GM12878 (cell line): ENCODE measurements around the gene WDR45B. TPM values are rescaled to one million over a fixed set of nuclear protein-coding genes. Genes with fewer than 3 reads are reported as not detected.

Experiments
- ATF2 ChIP-seq: IDR thresholded peaks from 2 replicates; pipeline ENCODE4 v1.6.1; 2012; ENCODE audit warnings: low read length, inconsistent platforms
- BCL3 ChIP-seq: IDR thresholded peaks from 2 replicates; pipeline ENCODE4 v1.6.1; 2011; ENCODE audit warnings: borderline replicate concordance, low read depth, mild to moderate bottlenecking, moderate library complexity, low read length; ENCODE audit not compliant: insufficient read depth, poor library complexity, severe bottlenecking
- CHD2 ChIP-seq: IDR thresholded peaks from 2 replicates; pipeline ENCODE4 v1.6.1; 2011; ENCODE audit warnings: low read depth, low read length, improper control_type of control experiment, borderline replicate concordance
- EZH2 ChIP-seq: IDR thresholded peaks from 2 replicates; pipeline ENCODE4 v1.6.1; 2012; ENCODE audit warnings: low read depth, mild to moderate bottlenecking, control low read depth, inconsistent platforms, low read length, borderline replicate concordance; ENCODE audit not compliant: control insufficient read depth
- FOXK2 ChIP-seq: fragments of 450-650 bp; IDR thresholded peaks from 2 replicates; pipeline ENCODE4 v1.6.1; 2017; ENCODE audit warnings: mild to moderate bottlenecking, moderate library complexity
- IRF4 ChIP-seq: IDR thresholded peaks from 2 replicates; pipeline ENCODE4 v1.6.1; 2011; ENCODE audit warnings: low read depth, low read length
- LARP7 ChIP-seq: fragments of 450-650 bp; IDR thresholded peaks from 2 replicates; pipeline ENCODE4 v1.6.1; 2017; ENCODE audit warnings: mild to moderate bottlenecking
- MEF2A ChIP-seq: IDR thresholded peaks from 2 replicates; pipeline ENCODE4 v1.6.1; 2011; ENCODE audit warnings: low read depth, mild to moderate bottlenecking, low read length, moderate library complexity; ENCODE audit not compliant: insufficient read depth
- MTA2 ChIP-seq: fragments of 450-650 bp; IDR thresholded peaks from 2 replicates; pipeline ENCODE4 v1.6.1; 2016; ENCODE audit warnings: low read depth, mild to moderate bottlenecking, moderate library complexity
- MTA3 ChIP-seq: IDR thresholded peaks from 2 replicates; pipeline ENCODE4 v1.6.1; 2012; ENCODE audit warnings: low read length, inconsistent platforms, borderline replicate concordance
- MYB ChIP-seq: fragments of 150-350 bp; IDR thresholded peaks from 2 replicates; pipeline ENCODE4 v1.6.1; 2014; ENCODE audit warnings: mild to moderate bottlenecking, low read depth, low read length, borderline replicate concordance
- PBX3 ChIP-seq: IDR thresholded peaks from 2 replicates; pipeline ENCODE4 v1.6.1; 2011; ENCODE audit warnings: mild to moderate bottlenecking, low read depth, low read length, moderate library complexity; ENCODE audit not compliant: insufficient replicate concordance
- PML ChIP-seq: IDR thresholded peaks from 2 replicates; pipeline ENCODE4 v1.6.1; 2012; ENCODE audit warnings: low read length, inconsistent platforms
- PRDM15 ChIP-seq: fragments of 450-650 bp; formaldehyde crosslinking; IDR thresholded peaks from 2 replicates; pipeline ENCODE4 v1.4.0; 2020; ENCODE audit warnings: mild to moderate bottlenecking, moderate library complexity
- RUNX3 ChIP-seq: IDR thresholded peaks from 2 replicates; pipeline ENCODE4 v1.6.1; 2012; ENCODE audit warnings: low read length, inconsistent platforms
- ZNF622 ChIP-seq: fragments of 450-650 bp; IDR thresholded peaks from 2 replicates; pipeline ENCODE4 v1.6.1; 2017; ENCODE audit warnings: mild to moderate bottlenecking, inconsistent platforms
- polyA plus RNA-seq, 11 experiments: library from polyadenylated mRNA; depleted of rRNA in 4 of 11; unstranded in 6 of 11; stranded (reverse) in 5 of 11; fragments of >200 nt; fragmentation: Nextera tagmentation in 4 of 11; fragmentation: Illumina TruSeq in 1 of 11; extraction: Ambion mirVana in 4 of 11; extraction: Trizol in 1 of 11; gene quantifications; 1 replicate in 1 of 11; 2 replicates in 10 of 11; pipeline versions ENCODE4 v1.2.1 to v1.2.3, GENCODE V29; 2011 to 2016; ENCODE audit warnings: inconsistent platforms in 2 of 11, missing spikeins in 2 of 11, low read depth in 1 of 11
- total RNA-seq, 4 experiments: library from RNA; depleted of rRNA in 3 of 4; stranded (reverse); fragments of >200 nt in 3 of 4; fragmentation: Illumina TruSeq in 1 of 4; extraction: Trizol in 1 of 4; gene quantifications; 2 replicates each; pipeline versions ENCODE4 v1.2.1 to v1.2.3, GENCODE V29; 2013 to 2021
- TF ChIP-seq, protein P1 (sequence below): IDR thresholded peaks from 2 replicates; pipeline ENCODE4 v1.6.1; 2011; ENCODE audit warnings: low read depth, low read length, improper control_type of control experiment, borderline replicate concordance
- TF ChIP-seq, protein P2 (sequence below): IDR thresholded peaks from 2 replicates; pipeline ENCODE4 v1.6.1; 2012; ENCODE audit warnings: low read depth, low read length, improper control_type of control experiment
- TF ChIP-seq, protein P3 (sequence below): fragments of 450-650 bp; IDR thresholded peaks from 2 replicates; pipeline ENCODE4 v1.6.1; 2016; ENCODE audit warnings: mild to moderate bottlenecking

Gene WDR45B
- total and polyA plus RNA-seq, 10 of the 15 experiments (the other 5 are each of a cell fraction or from before 2014, with no cell fraction given) = 1.0 to 73.7 (median 26.6) TPM

DNA sequence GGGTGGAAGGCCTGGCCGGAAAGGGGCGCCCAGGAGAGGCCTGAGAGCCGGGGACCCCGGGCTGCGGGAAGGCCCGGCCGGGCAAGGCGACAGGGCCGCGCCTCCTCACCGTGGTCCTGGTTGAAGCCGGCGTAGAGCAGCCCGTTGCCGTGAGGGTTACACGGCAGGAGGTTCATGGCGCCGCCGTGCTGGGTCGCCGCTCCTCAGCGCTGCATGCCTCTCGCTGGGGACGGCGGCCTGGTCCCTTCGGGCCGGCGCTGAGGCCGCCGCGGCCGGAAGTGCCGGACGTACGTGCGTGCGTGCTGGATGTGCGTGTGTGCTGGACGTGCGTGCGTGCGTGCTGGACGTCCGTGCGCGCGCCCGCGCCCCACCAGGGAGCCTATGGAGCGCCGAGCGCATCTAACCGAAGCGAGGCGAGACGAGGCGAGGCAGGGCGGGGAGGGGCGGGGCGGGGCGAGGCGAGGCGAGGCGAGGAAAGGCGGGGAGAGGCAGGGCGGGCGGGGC, at the start of gene WDR45B (continued):
- TF ChIP-seq PML = no peak; the same call in 1 of the 2 replicates
- no peak for TF ChIP-seq BCL3
- TF ChIP-seq ZNF622 = no peak
- no peak for TF ChIP-seq EZH2
- TF ChIP-seq RUNX3 = no peak
- no peak for TF ChIP-seq PRDM15 (CRISPR knock-in tag)
- no peak for TF ChIP-seq ATF2
- TF ChIP-seq MTA2 = no peak
- no peak for TF ChIP-seq MTA3
- TF ChIP-seq MEF2A = 0 out of 2 replicates have a peak, but pooled peaks have one; percentile 44
- TF ChIP-seq, protein P1, sequence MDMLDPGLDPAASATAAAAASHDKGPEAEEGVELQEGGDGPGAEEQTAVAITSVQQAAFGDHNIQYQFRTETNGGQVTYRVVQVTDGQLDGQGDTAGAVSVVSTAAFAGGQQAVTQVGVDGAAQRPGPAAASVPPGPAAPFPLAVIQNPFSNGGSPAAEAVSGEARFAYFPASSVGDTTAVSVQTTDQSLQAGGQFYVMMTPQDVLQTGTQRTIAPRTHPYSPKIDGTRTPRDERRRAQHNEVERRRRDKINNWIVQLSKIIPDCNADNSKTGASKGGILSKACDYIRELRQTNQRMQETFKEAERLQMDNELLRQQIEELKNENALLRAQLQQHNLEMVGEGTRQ = no peak
- TF ChIP-seq PBX3 = no peak
- no peak for TF ChIP-seq IRF4
- TF ChIP-seq, protein P2, sequence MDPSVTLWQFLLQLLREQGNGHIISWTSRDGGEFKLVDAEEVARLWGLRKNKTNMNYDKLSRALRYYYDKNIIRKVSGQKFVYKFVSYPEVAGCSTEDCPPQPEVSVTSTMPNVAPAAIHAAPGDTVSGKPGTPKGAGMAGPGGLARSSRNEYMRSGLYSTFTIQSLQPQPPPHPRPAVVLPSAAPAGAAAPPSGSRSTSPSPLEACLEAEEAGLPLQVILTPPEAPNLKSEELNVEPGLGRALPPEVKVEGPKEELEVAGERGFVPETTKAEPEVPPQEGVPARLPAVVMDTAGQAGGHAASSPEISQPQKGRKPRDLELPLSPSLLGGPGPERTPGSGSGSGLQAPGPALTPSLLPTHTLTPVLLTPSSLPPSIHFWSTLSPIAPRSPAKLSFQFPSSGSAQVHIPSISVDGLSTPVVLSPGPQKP = peak; percentile 97
- TF ChIP-seq MYB = no peak
- TF ChIP-seq LARP7 = no peak; the same call in none of the 2 replicates
- TF ChIP-seq FOXK2 = no peak
- 0 out of 2 replicates have a peak, but pooled peaks have one; percentile 27 for TF ChIP-seq CHD2
- TF ChIP-seq, protein P3, sequence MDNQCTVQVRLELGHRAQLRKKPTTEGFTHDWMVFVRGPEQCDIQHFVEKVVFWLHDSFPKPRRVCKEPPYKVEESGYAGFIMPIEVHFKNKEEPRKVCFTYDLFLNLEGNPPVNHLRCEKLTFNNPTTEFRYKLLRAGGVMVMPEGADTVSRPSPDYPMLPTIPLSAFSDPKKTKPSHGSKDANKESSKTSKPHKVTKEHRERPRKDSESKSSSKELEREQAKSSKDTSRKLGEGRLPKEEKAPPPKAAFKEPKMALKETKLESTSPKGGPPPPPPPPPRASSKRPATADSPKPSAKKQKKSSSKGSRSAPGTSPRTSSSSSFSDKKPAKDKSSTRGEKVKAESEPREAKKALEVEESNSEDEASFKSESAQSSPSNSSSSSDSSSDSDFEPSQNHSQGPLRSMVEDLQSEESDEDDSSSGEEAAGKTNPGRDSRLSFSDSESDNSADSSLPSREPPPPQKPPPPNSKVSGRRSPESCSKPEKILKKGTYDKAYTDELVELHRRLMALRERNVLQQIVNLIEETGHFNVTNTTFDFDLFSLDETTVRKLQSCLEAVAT = peak; percentile 99
